ENCODE data around the gene SLC10A7. TPM values are rescaled to one million over a fixed set of nuclear protein-coding genes. Genes with fewer than 3 reads are reported as not detected.
A peak's percentile ranks its signal among the peaks of the same experiment; 100 is the strongest.

Gene SLC10A7
- total and polyA plus RNA-seq, 10 of the 15 experiments (the other 5 are each of a cell fraction or from before 2014, with no cell fraction given): 4.6 to 23.7 (median 15.6) TPM

DNA sequence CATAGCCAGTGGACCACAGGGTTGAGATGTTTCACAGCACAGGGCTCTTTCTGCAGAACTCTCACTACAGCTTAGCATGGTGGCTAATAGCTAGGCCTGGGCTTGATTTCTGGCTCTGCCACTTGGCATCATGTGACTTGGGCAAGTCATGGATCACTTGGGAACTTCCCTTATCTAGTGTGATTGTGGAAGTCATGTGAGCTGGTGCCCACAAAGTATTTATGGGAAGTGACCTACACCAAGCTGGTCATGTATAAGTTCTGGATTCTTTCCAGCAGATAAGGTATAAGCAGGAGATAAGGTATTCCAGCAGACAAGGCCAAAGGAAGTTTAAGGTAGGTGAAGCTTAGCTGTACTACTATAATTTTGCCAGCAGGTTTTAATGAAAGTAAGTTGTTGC is 246.4 kb downstream of the SLC10A7 start:
- 0 out of 2 replicates have a peak overlapping the region, but pooled peaks have one; percentile 3 for H3K9ac ChIP-seq (ENCODE audit: control insufficient read depth, insufficient read depth, low read length)
- H3K27me3 ChIP-seq (replicated peaks in 1 of 2; ENCODE audit: control insufficient read depth in 2 of 2, insufficient read depth in 2 of 2, low read length in 1 of 2): no peaks in the 10 kb centered on the region
- DNase-seq (ENCODE audit: low read depth, low spot score): no peak
- BruUV-seq (replicated peaks): no TSS peak
- ATAC-seq: 0 out of 3 replicates have a peak, but pooled peaks have one; percentile 2
- H3K9me3 ChIP-seq (replicated peaks; ENCODE audit: control insufficient read depth, insufficient read depth, low read length): peaks cover 1% of the 10 kb centered on the region
- ChIA-PET SMC1A (ENCODE audit: uncharacterized antibody, unreplicated experiment) (interaction anchor here (0.6 to 7.9 kb wide), 21 partner anchors 10 to 822 kb away, joined by 3 to 121 read pairs (median 9); no protein-coding TSS in a partner anchor), POLR2A (interaction anchor here (0.6 to 4.3 kb wide), 8 partner anchors 10 to 1165 kb away, joined by 3 to 27 read pairs (median 4); no protein-coding TSS in a partner anchor), RAD21 (ENCODE audit: unreplicated experiment) (interaction anchor here (0.7 to 10.3 kb wide), 17 partner anchors 9 to 821 kb away, joined by 3 to 159 read pairs (median 4); no protein-coding TSS in a partner anchor), CTCF (interaction anchor here (0.7 to 7.4 kb wide), 11 partner anchors 10 to 641 kb away, joined by 3 to 173 read pairs (median 4); no protein-coding TSS in a partner anchor)
- no peak for FAIRE-seq
- no peaks in the 10 kb centered on the region for H4K20me1 ChIP-seq (ENCODE audit: control insufficient read depth, insufficient read depth)
- H3K27ac ChIP-seq (ENCODE audit: control insufficient read depth, insufficient read depth): peak overlapping the region; percentile 81
- H2AFZ ChIP-seq (ENCODE audit: control insufficient read depth, low read depth, low read length): peak overlapping the region; percentile 24; the same call in 1 of the 2 replicates
- peak overlapping the region; percentile 25; the same call in 1 of the 2 replicates for H3K4me3 ChIP-seq
- in situ Hi-C loops (cut with MboI): no loop called here
- no peaks in the 10 kb centered on the region; a peak in 2 of 4 replicates for H3K36me3 ChIP-seq (ENCODE audit: control insufficient read depth in 2 of 2, insufficient read depth in 2 of 2, low read length in 1 of 2)
- peak overlapping the region; percentile 66 for H3K4me2 ChIP-seq (ENCODE audit: control insufficient read depth, insufficient read depth)
- H3K79me2 ChIP-seq (ENCODE audit: control insufficient read depth, insufficient read depth, low read length): peaks cover 9% of the 10 kb centered on the region
- H3K4me1 ChIP-seq (ENCODE audit: control insufficient read depth, insufficient read depth, low read length): peaks cover 54% of the 10 kb centered on the region
- intact Hi-C loops (cut with micrococcal nuclease; ENCODE audit: unreplicated experiment): loop anchor here (5.0 to 10.0 kb wide), 3 partner anchors 98 to 1091 kb away; partner anchors contain the start of genes LSM6, OTUD4 and SLC10A7
- TF ChIP-seq, protein P1, sequence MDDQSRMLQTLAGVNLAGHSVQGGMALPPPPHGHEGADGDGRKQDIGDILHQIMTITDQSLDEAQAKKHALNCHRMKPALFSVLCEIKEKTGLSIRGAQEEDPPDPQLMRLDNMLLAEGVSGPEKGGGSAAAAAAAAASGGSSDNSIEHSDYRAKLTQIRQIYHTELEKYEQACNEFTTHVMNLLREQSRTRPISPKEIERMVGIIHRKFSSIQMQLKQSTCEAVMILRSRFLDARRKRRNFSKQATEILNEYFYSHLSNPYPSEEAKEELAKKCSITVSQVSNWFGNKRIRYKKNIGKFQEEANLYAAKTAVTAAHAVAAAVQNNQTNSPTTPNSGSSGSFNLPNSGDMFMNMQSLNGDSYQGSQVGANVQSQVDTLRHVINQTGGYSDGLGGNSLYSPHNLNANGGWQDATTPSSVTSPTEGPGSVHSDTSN (IDR thresholded peaks at IDR 0.05; ENCODE audit: insufficient replicate concordance, low read depth, low read length): no peak
- no peak for TF ChIP-seq JUND (IDR thresholded peaks at IDR 0.05; ENCODE audit: low read depth, low read length)
- TF ChIP-seq, protein P2, sequence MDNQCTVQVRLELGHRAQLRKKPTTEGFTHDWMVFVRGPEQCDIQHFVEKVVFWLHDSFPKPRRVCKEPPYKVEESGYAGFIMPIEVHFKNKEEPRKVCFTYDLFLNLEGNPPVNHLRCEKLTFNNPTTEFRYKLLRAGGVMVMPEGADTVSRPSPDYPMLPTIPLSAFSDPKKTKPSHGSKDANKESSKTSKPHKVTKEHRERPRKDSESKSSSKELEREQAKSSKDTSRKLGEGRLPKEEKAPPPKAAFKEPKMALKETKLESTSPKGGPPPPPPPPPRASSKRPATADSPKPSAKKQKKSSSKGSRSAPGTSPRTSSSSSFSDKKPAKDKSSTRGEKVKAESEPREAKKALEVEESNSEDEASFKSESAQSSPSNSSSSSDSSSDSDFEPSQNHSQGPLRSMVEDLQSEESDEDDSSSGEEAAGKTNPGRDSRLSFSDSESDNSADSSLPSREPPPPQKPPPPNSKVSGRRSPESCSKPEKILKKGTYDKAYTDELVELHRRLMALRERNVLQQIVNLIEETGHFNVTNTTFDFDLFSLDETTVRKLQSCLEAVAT (IDR thresholded peaks at IDR 0.05): 0 out of 2 replicates have a peak, but pooled peaks have one; percentile 11
- no peak for TF ChIP-seq PAX8 (IDR thresholded peaks at IDR 0.05)
- TF ChIP-seq ZNF217 (IDR thresholded peaks at IDR 0.05): no peak
- TF ChIP-seq BHLHE40 (IDR thresholded peaks at IDR 0.05; ENCODE audit: borderline replicate concordance in 1 of 2, low read depth in 2 of 2, low read length in 1 of 2): peak; percentile 60 to 66; a peak in 3 of 4 replicates
- TF ChIP-seq CBX3 (IDR thresholded peaks at IDR 0.05; ENCODE audit: borderline replicate concordance, low read depth): no peak
- TF ChIP-seq IKZF2 (IDR thresholded peaks at IDR 0.05): peak in 1 of 2 experiments; percentile 44; a peak in 2 of 4 replicates
- no peak; the same call in 1 of the 2 replicates for TF ChIP-seq ZNF384 (IDR thresholded peaks at IDR 0.05; ENCODE audit: borderline replicate concordance, low read depth, low read length)
- TF ChIP-seq ZBED1 (IDR thresholded peaks at IDR 0.05; ENCODE audit: borderline replicate concordance): no peak
- TF ChIP-seq, protein P3, sequence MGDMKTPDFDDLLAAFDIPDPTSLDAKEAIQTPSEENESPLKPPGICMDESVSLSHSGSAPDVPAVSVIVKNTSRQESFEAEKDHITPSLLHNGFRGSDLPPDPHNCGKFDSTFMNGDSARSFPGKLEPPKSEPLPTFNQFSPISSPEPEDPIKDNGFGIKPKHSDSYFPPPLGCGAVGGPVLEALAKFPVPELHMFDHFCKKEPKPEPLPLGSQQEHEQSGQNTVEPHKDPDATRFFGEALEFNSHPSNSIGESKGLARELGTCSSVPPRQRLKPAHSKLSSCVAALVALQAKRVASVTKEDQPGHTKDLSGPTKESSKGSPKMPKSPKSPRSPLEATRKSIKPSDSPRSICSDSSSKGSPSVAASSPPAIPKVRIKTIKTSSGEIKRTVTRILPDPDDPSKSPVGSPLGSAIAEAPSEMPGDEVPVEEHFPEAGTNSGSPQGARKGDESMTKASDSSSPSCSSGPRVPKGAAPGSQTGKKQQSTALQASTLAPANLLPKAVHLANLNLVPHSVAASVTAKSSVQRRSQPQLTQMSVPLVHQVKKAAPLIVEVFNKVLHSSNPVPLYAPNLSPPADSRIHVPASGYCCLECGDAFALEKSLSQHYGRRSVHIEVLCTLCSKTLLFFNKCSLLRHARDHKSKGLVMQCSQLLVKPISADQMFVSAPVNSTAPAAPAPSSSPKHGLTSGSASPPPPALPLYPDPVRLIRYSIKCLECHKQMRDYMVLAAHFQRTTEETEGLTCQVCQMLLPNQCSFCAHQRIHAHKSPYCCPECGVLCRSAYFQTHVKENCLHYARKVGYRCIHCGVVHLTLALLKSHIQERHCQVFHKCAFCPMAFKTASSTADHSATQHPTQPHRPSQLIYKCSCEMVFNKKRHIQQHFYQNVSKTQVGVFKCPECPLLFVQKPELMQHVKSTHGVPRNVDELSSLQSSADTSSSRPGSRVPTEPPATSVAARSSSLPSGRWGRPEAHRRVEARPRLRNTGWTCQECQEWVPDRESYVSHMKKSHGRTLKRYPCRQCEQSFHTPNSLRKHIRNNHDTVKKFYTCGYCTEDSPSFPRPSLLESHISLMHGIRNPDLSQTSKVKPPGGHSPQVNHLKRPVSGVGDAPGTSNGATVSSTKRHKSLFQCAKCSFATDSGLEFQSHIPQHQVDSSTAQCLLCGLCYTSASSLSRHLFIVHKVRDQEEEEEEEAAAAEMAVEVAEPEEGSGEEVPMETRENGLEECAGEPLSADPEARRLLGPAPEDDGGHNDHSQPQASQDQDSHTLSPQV (IDR thresholded peaks at IDR 0.05): no peak
- no peak for TF ChIP-seq SMAD5 (IDR thresholded peaks at IDR 0.05; ENCODE audit: low read depth)
- TF ChIP-seq HDAC2 (IDR thresholded peaks at IDR 0.05): no peak
- TF ChIP-seq NR2F1 (conservative IDR thresholded peaks at IDR 0.05): no peak
- no peak for TF ChIP-seq ESRRA (IDR thresholded peaks at IDR 0.05; ENCODE audit: low read length)
- TF ChIP-seq TBL1XR1 (IDR thresholded peaks at IDR 0.05; ENCODE audit: low read depth, low read length): no peak
- no peak for TF ChIP-seq RFX5 (IDR thresholded peaks at IDR 0.05; ENCODE audit: low read depth, low read length)
